GM23338 (cell line): ENCODE results near the gene GNG12. TPM values are rescaled to one million over a fixed set of nuclear protein-coding genes. Genes with fewer than 3 reads are reported as not detected.

Experiments used
- ATAC-seq: fragments of 200-7000 bp; cut with Tn5 transposase; 3 replicates; pipeline ENCODE4 v1.9.1; 2020
- DNase-seq: peaks from one replicate; pipeline ENCODE4 v3.0.0-alpha.2; 2015; ENCODE audit warnings: low spot score
- H2AFZ ChIP-seq: fragments of 200-600 bp; sonication (generic); 2 replicates; pipeline ENCODE4 v1.8.0; 2016; ENCODE audit warnings: antibody characterized with exemption, mild to moderate bottlenecking, moderate library complexity
- H3F3A ChIP-seq: fragments of 200-600 bp; sonication (generic); replicated peaks from 2 replicates; pipeline ENCODE4 v1.8.0; 2017; ENCODE audit warnings: antibody characterized with exemption, mixed run types, low read depth
- H3K27ac ChIP-seq: fragments of 200-600 bp; sonication (generic); 2 replicates; pipeline ENCODE4 v1.6.1; 2016; ENCODE audit warnings: low read depth
- H3K27me3 ChIP-seq: fragments of 200-600 bp; sonication (generic); 2 replicates; pipeline ENCODE4 v1.8.0; 2016; ENCODE audit warnings: mild to moderate bottlenecking, mixed run types, moderate library complexity; ENCODE audit not compliant: insufficient read depth
- H3K36me3 ChIP-seq: fragments of 200-600 bp; sonication (generic); 2 replicates; pipeline ENCODE4 v1.8.0; 2016; ENCODE audit warnings: mild to moderate bottlenecking; ENCODE audit not compliant: insufficient read depth
- H3K4me1 ChIP-seq: fragments of 200-600 bp; sonication (generic); 2 replicates; pipeline ENCODE4 v1.8.0; 2016; ENCODE audit warnings: mild to moderate bottlenecking, moderate library complexity; ENCODE audit not compliant: insufficient read depth
- H3K4me2 ChIP-seq: fragments of 200-600 bp; sonication (generic); 2 replicates; pipeline ENCODE4 v1.7.1; 2017; ENCODE audit warnings: mixed run types
- H3K4me3 ChIP-seq: fragments of 200-600 bp; sonication (generic); 2 replicates; pipeline ENCODE4 v1.6.1; 2016; ENCODE audit warnings: mixed run types
- H3K79me2 ChIP-seq: fragments of 200-600 bp; sonication (generic); replicated peaks from 2 replicates; pipeline ENCODE4 v1.8.0; 2017; ENCODE audit warnings: mild to moderate bottlenecking; ENCODE audit not compliant: insufficient read depth
- H3K9me2 ChIP-seq: fragments of 200-600 bp; sonication (generic); 2 replicates; pipeline ENCODE4 v1.8.0; 2017; ENCODE audit not compliant: insufficient read depth
- H4K20me1 ChIP-seq: fragments of 200-600 bp; sonication (generic); replicated peaks from 2 replicates; pipeline ENCODE4 v1.8.0; 2017; ENCODE audit warnings: mild to moderate bottlenecking; ENCODE audit not compliant: insufficient read depth
- H3K27ac Mint-ChIP-seq: 2 replicates; pipeline ENCODE4 v1.8.0; 2020; ENCODE audit warnings: inconsistent platforms, mild to moderate bottlenecking, moderate library complexity, mixed read lengths
- H3K27me3 Mint-ChIP-seq: 3 replicates; pipeline ENCODE4 v1.8.0; 2022; ENCODE audit warnings: low read depth, mild to moderate bottlenecking, moderate library complexity, mixed read lengths, inconsistent platforms; ENCODE audit not compliant: insufficient read depth, poor library complexity
- H3K36me3 Mint-ChIP-seq: 3 replicates; pipeline ENCODE4 v1.8.0; 2021; ENCODE audit warnings: low read depth, mild to moderate bottlenecking, inconsistent platforms, moderate library complexity, mixed read lengths
- H3K4me1 Mint-ChIP-seq: 3 replicates; pipeline ENCODE4 v1.8.0; 2020; ENCODE audit warnings: mild to moderate bottlenecking, inconsistent platforms, mixed read lengths
- H3K4me3 Mint-ChIP-seq: 3 replicates; pipeline ENCODE4 v1.8.0; 2021; ENCODE audit warnings: moderate library complexity, mild to moderate bottlenecking, inconsistent platforms, mixed read lengths
- H3K9me3 Mint-ChIP-seq: 3 replicates; pipeline ENCODE4 v1.8.0; 2020; ENCODE audit warnings: moderate library complexity, mild to moderate bottlenecking, inconsistent platforms, mixed read lengths
- CREB1 ChIP-seq: fragments of 250-450 bp; sonication (Bioruptor Pico); IDR thresholded peaks from 2 replicates; pipeline ENCODE4 v1.5.0; 2020; ENCODE audit warnings: low read depth, mild to moderate bottlenecking, moderate library complexity
- ETS1 ChIP-seq: IDR thresholded peaks from 2 replicates; pipeline ENCODE4 v1.6.1; 2016; ENCODE audit warnings: antibody characterized with exemption
- NANOG ChIP-seq: IDR thresholded peaks from 2 replicates; pipeline ENCODE4 v1.6.1; 2016; ENCODE audit warnings: antibody characterized with exemption, borderline replicate concordance
- POLR2AphosphoS5 ChIP-seq: IDR thresholded peaks from 2 replicates; pipeline ENCODE4 v1.6.1; 2016; ENCODE audit warnings: antibody characterized with exemption, low read depth
- ZNF114 ChIP-seq: fragments of 250-450 bp; sonication (Bioruptor Pico); IDR thresholded peaks from 2 replicates; pipeline ENCODE4 v1.5.0; 2020; ENCODE audit warnings: mild to moderate bottlenecking, moderate library complexity
- ZNF331 ChIP-seq: fragments of 250-450 bp; sonication (Bioruptor Pico); IDR thresholded peaks from 2 replicates; pipeline ENCODE4 v1.5.0; 2020; ENCODE audit warnings: low read depth, mild to moderate bottlenecking, moderate library complexity
- polyA plus RNA-seq: library from polyadenylated mRNA; unstranded; fragments of >200 nt; fragmentation: Nextera tagmentation; extraction: Ambion mirVana; gene quantifications from 2 replicates; pipeline ENCODE4 v1.2.1, GENCODE V29; 2016
- total RNA-seq: library from RNA; depleted of rRNA; stranded (reverse); fragments of >200 nt; shearing (Covaris generic); gene quantifications from 2 replicates; pipeline ENCODE4 v1.2.3, GENCODE V29; 2014
- TF ChIP-seq, protein P1 (sequence below), 2 experiments: fragments of 200-600 bp in 1 of 2; sonication (generic) in 1 of 2; conservative IDR thresholded peaks; 2 replicates each; pipeline versions ENCODE4 v1.5.1 to v1.6.1; 2016 to 2017; ENCODE audit warnings: antibody characterized with exemption in 2 of 2, low read depth in 2 of 2, mild to moderate bottlenecking in 2 of 2, moderate library complexity in 1 of 2
- TF ChIP-seq, protein P2 (sequence below): IDR thresholded peaks from one replicate; pipeline ENCODE4 v1.6.1; 2018; ENCODE audit warnings: antibody characterized with exemption; ENCODE audit not compliant: unreplicated experiment
- TF ChIP-seq, protein P3 (sequence below): fragments of 250-450 bp; sonication (Bioruptor Pico); IDR thresholded peaks from 2 replicates; pipeline ENCODE4 v1.5.0; 2020; ENCODE audit warnings: mild to moderate bottlenecking, moderate library complexity

The GNG12 gene
- total and polyA plus RNA-seq, 2 experiments from 2014 or later = 13.4 to 33.0 TPM

DNA sequence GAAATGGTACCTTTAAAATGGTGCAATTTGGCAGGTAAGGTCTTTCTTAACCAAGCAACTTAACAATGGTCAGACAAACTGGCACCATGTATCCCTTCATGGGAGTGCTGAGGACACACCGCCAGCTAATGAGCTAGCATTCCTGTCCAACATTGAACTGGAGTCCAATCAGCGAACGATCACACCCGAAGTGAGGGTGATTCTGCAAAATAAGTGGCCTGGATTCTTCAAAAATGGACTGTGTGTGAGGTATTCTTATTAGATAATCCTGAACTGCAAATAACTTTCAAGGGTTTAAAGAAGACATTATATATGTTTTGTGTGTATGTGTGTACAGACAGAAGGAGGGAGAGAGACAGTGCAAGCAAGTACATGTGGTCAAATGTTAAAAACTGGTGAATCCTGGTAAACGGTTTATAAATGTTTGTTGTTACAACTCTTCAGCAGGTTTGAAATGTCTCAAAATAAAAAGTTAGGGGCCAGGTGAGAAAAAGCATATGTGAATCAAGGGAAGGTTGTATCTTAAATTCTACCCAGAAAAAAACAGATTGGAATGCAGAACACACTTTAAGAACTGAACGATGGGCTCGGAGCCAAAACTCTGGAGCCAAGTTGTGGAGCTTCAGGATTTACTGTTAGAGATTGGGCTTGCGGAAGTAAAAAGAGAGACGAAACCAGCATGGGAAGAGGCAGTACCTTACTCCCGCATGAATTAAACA lies 127.4 kb downstream of the GNG12 start (continued):
- TF ChIP-seq ZNF331 (CRISPR knock-in tag) = no peak
- TF ChIP-seq, protein P1, sequence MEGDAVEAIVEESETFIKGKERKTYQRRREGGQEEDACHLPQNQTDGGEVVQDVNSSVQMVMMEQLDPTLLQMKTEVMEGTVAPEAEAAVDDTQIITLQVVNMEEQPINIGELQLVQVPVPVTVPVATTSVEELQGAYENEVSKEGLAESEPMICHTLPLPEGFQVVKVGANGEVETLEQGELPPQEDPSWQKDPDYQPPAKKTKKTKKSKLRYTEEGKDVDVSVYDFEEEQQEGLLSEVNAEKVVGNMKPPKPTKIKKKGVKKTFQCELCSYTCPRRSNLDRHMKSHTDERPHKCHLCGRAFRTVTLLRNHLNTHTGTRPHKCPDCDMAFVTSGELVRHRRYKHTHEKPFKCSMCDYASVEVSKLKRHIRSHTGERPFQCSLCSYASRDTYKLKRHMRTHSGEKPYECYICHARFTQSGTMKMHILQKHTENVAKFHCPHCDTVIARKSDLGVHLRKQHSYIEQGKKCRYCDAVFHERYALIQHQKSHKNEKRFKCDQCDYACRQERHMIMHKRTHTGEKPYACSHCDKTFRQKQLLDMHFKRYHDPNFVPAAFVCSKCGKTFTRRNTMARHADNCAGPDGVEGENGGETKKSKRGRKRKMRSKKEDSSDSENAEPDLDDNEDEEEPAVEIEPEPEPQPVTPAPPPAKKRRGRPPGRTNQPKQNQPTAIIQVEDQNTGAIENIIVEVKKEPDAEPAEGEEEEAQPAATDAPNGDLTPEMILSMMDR (conservative IDR thresholded peaks at IDR 0.05; ENCODE audit: low read depth in 2 of 2) = no peak

DNA sequence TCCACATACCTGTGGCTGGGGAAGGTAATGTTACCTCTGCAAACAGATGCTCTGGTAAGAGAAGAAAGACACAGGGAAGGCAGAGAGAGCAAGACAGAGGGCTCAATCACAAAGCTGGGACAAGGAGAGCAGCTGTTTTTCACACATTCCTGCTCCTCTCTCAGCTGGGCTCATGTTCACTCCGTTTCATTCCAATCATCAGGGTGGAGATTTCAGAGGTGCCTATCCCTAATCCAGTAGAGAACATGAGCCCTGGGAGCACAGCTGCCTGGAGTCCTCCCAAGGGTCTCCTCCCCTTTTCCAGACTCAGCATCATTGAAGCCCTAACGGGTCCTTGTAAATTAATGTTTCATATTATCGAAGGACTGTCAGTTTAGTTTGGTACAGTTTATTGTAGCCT lies 128.9 kb downstream of the GNG12 start:
- Mint-ChIP-seq H3K27me3 (peaks cover 9% of the 10 kb centered on the region), H3K4me3 (no peak overlapping the region), H3K36me3 (0 out of 3 replicates have a peak, but pooled peaks cover 2% of the 10 kb centered on the region), H3K9me3 (no peaks in the 10 kb centered on the region), H3K27ac (no peak overlapping the region), H3K4me1 (peaks cover 12% of the 10 kb centered on the region)
- ATAC-seq (no peak), DNase-seq (no peak)
- Histone ChIP-seq H3K27ac (no peak overlapping the region), H3K4me1 (peaks cover 5% of the 10 kb centered on the region; the same call in 1 of the 2 replicates), H3K27me3 (no peaks in the 10 kb centered on the region), H3K9me2 (no peaks in the 10 kb centered on the region), H4K20me1 (no peaks in the 10 kb centered on the region), H3K4me2 (no peak overlapping the region), H3K79me2 (no peaks in the 10 kb centered on the region), H2AFZ (no peak overlapping the region), H3F3A (no peaks in the 10 kb centered on the region), H3K4me3 (no peak overlapping the region), H3K36me3 (no peaks in the 10 kb centered on the region)
- TF ChIP-seq CREB1 (CRISPR knock-in tag) (no peak), POLR2AphosphoS5 (no peak), ZNF114 (CRISPR knock-in tag) (no peak), ETS1 (no peak), NANOG (no peak)
- TF ChIP-seq, protein P1 (conservative IDR thresholded peaks at IDR 0.05; ENCODE audit: low read depth in 2 of 2) = no peak
- TF ChIP-seq, protein P2, sequence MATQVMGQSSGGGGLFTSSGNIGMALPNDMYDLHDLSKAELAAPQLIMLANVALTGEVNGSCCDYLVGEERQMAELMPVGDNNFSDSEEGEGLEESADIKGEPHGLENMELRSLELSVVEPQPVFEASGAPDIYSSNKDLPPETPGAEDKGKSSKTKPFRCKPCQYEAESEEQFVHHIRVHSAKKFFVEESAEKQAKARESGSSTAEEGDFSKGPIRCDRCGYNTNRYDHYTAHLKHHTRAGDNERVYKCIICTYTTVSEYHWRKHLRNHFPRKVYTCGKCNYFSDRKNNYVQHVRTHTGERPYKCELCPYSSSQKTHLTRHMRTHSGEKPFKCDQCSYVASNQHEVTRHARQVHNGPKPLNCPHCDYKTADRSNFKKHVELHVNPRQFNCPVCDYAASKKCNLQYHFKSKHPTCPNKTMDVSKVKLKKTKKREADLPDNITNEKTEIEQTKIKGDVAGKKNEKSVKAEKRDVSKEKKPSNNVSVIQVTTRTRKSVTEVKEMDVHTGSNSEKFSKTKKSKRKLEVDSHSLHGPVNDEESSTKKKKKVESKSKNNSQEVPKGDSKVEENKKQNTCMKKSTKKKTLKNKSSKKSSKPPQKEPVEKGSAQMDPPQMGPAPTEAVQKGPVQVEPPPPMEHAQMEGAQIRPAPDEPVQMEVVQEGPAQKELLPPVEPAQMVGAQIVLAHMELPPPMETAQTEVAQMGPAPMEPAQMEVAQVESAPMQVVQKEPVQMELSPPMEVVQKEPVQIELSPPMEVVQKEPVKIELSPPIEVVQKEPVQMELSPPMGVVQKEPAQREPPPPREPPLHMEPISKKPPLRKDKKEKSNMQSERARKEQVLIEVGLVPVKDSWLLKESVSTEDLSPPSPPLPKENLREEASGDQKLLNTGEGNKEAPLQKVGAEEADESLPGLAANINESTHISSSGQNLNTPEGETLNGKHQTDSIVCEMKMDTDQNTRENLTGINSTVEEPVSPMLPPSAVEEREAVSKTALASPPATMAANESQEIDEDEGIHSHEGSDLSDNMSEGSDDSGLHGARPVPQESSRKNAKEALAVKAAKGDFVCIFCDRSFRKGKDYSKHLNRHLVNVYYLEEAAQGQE = no peak
- TF ChIP-seq, protein P3, sequence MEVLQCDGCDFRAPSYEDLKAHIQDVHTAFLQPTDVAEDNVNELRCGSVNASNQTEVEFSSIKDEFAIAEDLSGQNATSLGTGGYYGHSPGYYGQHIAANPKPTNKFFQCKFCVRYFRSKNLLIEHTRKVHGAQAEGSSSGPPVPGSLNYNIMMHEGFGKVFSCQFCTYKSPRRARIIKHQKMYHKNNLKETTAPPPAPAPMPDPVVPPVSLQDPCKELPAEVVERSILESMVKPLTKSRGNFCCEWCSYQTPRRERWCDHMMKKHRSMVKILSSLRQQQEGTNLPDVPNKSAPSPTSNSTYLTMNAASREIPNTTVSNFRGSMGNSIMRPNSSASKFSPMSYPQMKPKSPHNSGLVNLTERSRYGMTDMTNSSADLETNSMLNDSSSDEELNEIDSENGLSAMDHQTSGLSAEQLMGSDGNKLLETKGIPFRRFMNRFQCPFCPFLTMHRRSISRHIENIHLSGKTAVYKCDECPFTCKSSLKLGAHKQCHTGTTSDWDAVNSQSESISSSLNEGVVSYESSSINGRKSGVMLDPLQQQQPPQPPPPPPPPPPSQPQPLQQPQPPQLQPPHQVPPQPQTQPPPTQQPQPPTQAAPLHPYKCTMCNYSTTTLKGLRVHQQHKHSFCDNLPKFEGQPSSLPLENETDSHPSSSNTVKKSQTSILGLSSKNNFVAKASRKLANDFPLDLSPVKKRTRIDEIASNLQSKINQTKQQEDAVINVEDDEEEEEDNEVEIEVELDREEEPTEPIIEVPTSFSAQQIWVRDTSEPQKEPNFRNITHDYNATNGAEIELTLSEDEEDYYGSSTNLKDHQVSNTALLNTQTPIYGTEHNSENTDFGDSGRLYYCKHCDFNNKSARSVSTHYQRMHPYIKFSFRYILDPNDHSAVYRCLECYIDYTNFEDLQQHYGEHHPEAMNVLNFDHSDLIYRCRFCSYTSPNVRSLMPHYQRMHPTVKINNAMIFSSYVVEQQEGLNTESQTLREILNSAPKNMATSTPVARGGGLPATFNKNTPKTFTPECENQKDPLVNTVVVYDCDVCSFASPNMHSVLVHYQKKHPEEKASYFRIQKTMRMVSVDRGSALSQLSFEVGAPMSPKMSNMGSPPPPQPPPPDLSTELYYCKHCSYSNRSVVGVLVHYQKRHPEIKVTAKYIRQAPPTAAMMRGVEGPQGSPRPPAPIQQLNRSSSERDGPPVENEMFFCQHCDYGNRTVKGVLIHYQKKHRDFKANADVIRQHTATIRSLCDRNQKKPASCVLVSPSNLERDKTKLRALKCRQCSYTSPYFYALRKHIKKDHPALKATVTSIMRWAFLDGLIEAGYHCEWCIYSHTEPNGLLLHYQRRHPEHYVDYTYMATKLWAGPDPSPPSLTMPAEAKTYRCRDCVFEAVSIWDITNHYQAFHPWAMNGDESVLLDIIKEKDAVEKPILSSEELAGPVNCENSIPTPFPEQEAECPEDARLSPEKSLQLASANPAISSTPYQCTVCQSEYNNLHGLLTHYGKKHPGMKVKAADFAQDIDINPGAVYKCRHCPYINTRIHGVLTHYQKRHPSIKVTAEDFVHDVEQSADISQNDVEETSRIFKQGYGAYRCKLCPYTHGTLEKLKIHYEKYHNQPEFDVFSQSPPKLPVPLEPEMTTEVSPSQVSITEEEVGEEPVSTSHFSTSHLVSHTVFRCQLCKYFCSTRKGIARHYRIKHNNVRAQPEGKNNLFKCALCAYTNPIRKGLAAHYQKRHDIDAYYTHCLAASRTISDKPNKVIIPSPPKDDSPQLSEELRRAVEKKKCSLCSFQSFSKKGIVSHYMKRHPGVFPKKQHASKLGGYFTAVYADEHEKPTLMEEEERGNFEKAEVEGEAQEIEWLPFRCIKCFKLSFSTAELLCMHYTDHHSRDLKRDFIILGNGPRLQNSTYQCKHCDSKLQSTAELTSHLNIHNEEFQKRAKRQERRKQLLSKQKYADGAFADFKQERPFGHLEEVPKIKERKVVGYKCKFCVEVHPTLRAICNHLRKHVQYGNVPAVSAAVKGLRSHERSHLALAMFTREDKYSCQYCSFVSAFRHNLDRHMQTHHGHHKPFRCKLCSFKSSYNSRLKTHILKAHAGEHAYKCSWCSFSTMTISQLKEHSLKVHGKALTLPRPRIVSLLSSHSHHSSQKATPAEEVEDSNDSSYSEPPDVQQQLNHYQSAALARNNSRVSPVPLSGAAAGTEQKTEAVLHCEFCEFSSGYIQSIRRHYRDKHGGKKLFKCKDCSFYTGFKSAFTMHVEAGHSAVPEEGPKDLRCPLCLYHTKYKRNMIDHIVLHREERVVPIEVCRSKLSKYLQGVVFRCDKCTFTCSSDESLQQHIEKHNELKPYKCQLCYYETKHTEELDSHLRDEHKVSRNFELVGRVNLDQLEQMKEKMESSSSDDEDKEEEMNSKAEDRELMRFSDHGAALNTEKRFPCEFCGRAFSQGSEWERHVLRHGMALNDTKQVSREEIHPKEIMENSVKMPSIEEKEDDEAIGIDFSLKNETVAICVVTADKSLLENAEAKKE (CRISPR knock-in tag) = no peak
